Mononuclear cell (primary cell): Measurements from ENCODE around the gene RAPGEF3. TPM values are rescaled to one million over a fixed set of nuclear protein-coding genes. Genes with fewer than 3 reads are reported as not detected.

Experiments
- H3K27me3 ChIP-seq: 2 replicates; pipeline ENCODE4 v1.6.0; 2011; ENCODE audit warnings: low read length, control low read depth; ENCODE audit not compliant: insufficient read depth
- H3K4me1 ChIP-seq: 2 replicates; pipeline ENCODE4 v1.5.1; 2011; ENCODE audit warnings: mild to moderate bottlenecking, low read length, control low read depth; ENCODE audit not compliant: insufficient read depth
- H3K4me3 ChIP-seq: 2 replicates; pipeline ENCODE4 v1.5.1; 2011; ENCODE audit warnings: mild to moderate bottlenecking, low read length, moderate library complexity
- H3K9me3 ChIP-seq: 2 replicates; pipeline ENCODE4 v1.5.1; 2011; ENCODE audit warnings: low read depth, mild to moderate bottlenecking, control low read depth, low read length
- total RNA-seq: library from RNA; depleted of rRNA; stranded (reverse); fragments of >200 nt; gene quantifications from one replicate; pipeline ENCODE4 v1.2.3, GENCODE V29; 2012

Gene RAPGEF3
- total RNA-seq, 1 donor = 0.42 TPM

GRCh38 chr12:47795121-47795813, 36.6 kb upstream of the RAPGEF3 start:
- no peaks in the 10 kb centered on the region for H3K9me3 ChIP-seq
- no peak overlapping the region for H3K4me3 ChIP-seq
- H3K27me3 ChIP-seq = no peaks in the 10 kb centered on the region
- H3K4me1 ChIP-seq = peaks cover 9% of the 10 kb centered on the region

GRCh38 chr12:47794679-47795078, 36.0 kb upstream of the RAPGEF3 start:
- Histone ChIP-seq H3K27me3 (no peaks in the 10 kb centered on the region), H3K9me3 (no peaks in the 10 kb centered on the region), H3K4me3 (no peak overlapping the region), H3K4me1 (peaks cover 3% of the 10 kb centered on the region)

DNA sequence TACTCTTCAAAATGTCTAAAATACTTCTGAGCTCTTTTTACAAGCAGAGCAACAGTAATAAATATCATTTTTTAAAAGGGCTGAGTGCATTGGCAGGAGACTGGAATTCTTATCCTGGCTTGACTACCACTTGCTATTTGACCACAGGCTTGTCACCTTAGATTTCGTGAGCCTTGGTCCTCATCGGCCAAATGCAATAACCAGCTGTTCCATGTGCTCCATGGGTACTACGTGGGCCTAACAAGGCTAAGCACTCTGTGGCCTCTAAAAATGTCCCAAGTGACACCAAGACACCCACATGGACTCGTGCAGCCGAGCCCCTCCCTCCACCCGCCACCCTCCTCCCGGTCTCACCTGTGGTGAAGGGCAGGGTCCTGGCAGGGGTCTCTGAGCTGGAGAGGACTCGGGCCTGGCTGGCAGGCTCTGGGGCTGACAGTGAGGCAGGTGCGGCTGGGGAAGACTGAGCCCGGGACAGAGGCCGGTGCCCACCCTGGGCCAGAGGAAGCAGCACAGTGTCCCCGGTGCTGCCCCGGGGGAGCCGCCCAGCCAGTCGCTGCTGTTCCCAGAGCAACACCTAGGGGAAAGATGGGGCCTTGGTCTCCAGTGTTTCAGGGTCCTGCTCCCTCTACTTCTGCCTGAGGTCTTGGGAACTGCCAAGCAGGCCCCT, 34.5 kb upstream of the RAPGEF3 start:
- Histone ChIP-seq H3K9me3 (no peaks in the 10 kb centered on the region), H3K27me3 (no peaks in the 10 kb centered on the region), H3K4me3 (no peak overlapping the region), H3K4me1 (no peaks in the 10 kb centered on the region)

DNA sequence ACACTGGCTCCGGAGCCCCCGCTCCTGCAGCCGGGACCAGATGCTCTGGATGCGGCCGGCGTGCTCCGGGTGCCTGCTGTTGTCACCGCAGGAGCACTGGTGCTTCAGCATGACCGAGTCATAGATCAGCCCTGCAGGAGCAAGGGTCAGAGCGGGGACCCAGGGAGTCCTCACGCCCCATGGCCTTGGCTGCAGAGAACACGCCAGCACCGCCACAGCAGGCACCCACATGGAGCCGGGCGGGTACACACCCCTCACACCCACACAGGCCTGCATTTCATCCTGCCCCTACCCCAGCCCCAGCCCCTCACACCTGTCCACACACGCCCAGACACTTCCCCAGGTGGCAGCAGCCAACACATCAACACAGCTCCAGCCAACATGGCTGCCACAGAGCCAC, 33.2 kb upstream of the RAPGEF3 start:
- H3K4me1 ChIP-seq = no peaks in the 10 kb centered on the region
- no peaks in the 10 kb centered on the region for H3K9me3 ChIP-seq
- no peak overlapping the region for H3K4me3 ChIP-seq
- no peaks in the 10 kb centered on the region for H3K27me3 ChIP-seq

DNA sequence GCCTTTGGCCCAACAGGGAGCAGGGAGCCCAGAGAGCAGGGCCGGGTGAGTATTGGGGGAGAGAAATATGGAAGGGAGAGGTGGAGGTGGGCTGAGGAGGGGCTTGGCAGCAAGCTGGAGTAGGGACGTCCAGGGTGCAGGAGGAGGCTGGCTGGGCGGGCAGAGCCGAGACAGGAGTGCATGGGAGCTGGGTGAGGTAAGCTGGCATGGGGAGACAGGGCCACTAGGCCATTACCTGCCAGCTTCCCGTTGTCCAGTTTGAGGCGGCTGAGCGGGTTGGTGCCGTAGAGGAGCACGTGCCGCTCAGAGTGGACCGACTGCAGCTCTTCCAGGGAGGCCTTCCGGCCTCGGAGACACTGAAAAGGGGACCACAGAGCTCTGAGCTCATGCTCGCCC, 32.7 kb upstream of the RAPGEF3 start:
- no peaks in the 10 kb centered on the region for H3K4me1 ChIP-seq
- no peaks in the 10 kb centered on the region for H3K27me3 ChIP-seq
- H3K4me3 ChIP-seq = no peak overlapping the region
- no peaks in the 10 kb centered on the region for H3K9me3 ChIP-seq

DNA sequence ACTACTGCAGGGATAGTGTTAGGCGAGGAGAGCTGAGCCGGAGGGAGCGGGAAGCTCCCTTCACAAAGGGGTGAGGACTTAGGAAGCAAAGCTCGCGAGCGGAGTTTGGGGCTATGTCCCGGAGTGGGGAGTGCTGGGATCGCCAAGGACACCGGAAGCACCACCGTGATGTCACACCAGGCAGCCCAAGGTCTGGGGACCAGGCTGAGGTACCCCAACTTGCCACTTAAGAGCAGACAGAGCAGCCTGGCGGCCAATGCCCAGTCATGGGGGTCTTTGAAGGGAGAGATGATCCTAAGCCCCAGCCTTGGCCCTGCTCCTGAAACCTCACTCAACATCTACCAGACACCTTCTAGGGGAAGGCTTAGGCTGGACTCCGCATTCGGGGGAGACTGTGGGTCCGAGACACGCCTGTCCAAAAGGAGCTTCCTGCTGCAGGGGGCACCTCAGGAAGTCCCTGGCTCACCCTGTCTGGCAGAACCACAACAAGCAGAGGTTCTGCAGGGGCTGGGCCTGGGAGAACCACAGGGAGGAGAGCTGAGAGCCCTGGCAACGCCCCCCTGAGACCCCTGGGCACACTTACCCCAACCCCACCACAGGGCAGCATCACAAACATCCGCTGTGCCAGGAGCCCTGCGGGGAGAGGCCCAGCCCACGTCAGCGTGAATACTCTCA, 32.1 kb upstream of the RAPGEF3 start:
- no peaks in the 10 kb centered on the region for H3K9me3 ChIP-seq
- H3K4me3 ChIP-seq = no peak overlapping the region
- no peaks in the 10 kb centered on the region for H3K27me3 ChIP-seq
- H3K4me1 ChIP-seq = no peaks in the 10 kb centered on the region

- no peak overlapping the region for H3K4me3 ChIP-seq
- H3K4me1 ChIP-seq = no peaks in the 10 kb centered on the region
- H3K27me3 ChIP-seq = no peaks in the 10 kb centered on the region
- H3K9me3 ChIP-seq = no peaks in the 10 kb centered on the region
Observed at GRCh38 chr12:47789712-47790489, 31.2 kb upstream of the RAPGEF3 start.

DNA sequence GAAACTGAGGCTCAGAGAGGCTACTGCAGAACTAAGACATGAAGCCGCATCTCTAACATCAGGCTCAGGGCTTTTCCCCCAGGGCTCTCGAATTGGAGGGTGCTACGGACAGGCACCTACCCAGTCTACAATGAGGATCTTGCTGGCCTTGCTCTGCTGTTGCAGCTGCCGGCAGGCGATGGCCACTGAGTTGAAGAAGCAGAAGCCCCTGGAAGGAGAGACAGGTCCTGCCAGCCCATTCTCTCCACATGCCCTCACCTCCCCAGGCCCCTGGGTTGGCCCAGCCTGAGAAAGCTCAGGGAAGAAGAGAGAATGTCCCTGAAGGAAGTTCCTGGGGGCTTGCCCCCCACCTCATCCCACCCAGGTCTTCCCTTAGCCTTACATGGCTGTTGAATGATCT, 30.5 kb upstream of the RAPGEF3 start:
- Histone ChIP-seq H3K4me3 (no peak overlapping the region), H3K9me3 (no peaks in the 10 kb centered on the region), H3K4me1 (no peaks in the 10 kb centered on the region), H3K27me3 (no peaks in the 10 kb centered on the region)

GRCh38 chr12:47787596-47788319, 29.1 kb upstream of the RAPGEF3 start:
- no peaks in the 10 kb centered on the region for H3K9me3 ChIP-seq
- H3K27me3 ChIP-seq = no peaks in the 10 kb centered on the region
- no peaks in the 10 kb centered on the region for H3K4me1 ChIP-seq
- H3K4me3 ChIP-seq = no peak overlapping the region

- Histone ChIP-seq H3K9me3 (no peaks in the 10 kb centered on the region), H3K4me3 (no peak overlapping the region), H3K4me1 (no peaks in the 10 kb centered on the region), H3K27me3 (no peaks in the 10 kb centered on the region)
Observed at GRCh38 chr12:47786662-47787280, 28.1 kb upstream of the RAPGEF3 start.

DNA sequence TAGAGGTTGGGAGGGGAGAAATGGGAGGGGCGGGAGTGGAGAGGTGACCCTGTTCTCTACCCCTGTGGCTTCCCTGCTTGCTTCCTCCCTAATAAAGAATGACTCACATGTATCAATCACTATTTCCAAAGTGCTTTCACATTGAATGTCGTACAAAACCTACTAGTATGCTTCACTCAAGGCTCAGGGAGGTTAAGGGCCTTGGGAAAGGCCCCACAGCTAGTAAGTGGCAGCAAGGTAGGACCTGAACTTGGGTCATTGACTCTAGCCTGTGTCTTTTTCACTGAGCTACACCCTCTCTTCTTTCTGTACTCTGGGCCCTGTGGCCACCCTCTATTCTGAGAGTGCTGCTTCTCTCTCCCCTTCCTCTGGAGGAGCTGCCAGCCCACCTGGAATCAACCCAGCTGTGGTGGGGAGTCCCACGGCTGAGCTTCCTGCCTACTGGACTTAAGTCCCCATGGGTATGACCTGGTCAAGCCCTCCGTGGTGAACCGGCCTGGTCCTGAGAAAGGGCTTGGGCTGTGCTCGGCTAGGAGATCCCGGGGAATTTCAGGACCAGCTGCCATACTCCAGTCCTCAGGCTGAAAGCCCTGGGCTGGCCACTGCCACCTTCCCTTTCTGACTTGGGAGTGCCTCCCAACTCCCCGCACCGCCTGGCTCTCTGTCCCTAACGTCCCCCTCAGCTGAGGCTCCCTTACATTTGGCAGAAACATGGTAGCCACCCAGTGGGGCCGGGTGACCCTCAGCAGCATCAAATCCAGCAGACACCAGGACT, 27.4 kb upstream of the RAPGEF3 start:
- Histone ChIP-seq H3K4me3 (no peak overlapping the region), H3K9me3 (no peaks in the 10 kb centered on the region), H3K27me3 (no peaks in the 10 kb centered on the region), H3K4me1 (no peaks in the 10 kb centered on the region)

DNA sequence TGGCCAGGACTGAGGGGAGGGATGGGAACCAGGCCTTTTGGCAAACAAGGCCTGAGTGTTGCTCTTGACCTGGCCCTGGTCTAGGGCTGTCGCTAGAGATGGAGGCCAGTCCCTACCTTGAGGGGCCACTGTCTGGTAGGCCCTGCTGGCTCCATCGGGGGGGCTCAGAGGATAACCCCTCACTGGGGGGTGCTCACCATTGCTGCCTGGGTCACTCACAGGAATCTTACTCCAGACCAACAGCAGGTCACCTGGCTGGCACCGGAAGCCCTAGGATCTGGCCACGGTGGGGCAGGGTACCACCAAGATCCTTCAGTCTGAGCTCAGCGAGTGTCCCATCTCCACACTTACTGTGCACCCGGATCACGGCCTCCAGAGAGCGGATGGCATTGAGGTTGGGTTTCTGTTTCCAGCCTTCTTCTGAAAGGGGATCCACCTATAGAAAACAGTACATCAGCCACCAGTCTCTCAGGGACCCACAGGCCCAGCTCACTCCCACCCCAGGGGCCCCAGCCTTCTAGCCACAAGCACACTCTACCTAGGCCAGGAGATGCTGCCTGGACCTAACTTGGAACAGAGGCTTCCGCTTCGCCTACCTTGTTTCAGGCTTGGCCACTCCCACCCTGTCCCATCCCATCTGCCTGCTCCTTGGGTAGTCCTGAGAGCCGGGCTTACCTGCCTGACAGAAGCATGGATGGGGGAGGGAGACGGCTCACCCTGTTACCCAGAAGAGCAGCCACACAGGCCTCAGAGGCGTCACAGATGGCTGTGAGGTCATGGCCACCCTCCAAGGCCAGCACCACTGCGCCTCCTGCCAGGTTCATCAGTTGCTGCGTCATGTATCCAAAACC, 26.6 kb upstream of the RAPGEF3 start:
- Histone ChIP-seq H3K4me1 (no peaks in the 10 kb centered on the region), H3K4me3 (no peak overlapping the region), H3K27me3 (no peaks in the 10 kb centered on the region), H3K9me3 (no peaks in the 10 kb centered on the region)
